ENCODE measurements around the gene SLC22A2.
A peak's percentile ranks its signal among the peaks of the same experiment; 100 is the strongest.
"Not testable (repeated sequence)": the region's sequence is repeated elsewhere in the genome, so short reads cannot be mapped to it uniquely, and the experiment has no call there.

SLC22A2 gene

DNA sequence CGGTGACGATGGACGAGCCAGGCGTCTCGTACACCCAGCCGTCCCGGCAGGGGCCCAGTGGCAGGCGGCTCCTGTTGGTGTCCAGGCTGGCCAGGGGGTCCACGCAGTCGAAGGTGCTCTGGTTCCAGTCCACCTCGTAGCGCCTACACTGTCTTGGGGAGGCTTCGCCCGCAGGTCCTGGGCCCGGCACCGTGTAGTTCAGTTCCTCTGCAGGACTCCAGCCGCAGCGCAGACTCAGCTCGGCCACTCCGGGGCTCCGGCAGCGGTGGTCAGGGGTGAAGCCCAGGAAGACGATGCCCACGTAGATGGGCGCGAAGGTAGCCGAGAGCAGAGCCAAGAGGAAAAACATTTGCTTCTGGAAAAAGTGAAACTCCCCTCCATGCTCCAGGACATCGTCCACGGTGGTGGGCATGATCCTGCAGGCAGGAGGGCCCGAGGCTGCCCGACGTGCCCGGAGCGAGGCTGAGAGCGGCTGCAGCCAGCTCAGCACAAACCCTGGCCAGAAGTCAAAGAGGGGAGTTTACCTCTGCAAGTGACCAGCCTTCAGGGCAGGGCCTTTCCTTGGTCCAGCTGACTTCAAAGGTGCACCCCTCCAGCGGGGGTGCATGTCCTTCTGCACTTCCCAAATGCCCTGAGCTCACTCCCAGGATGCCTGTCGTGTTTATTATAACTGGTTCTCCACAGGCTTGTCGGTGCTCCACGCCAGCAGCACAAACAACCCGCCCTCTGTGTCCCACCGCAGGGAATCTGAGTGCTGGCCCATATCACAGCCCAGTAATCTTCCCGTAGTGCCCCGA is at the start of gene SLC22A2:
TSS of gene SLC22A2 (minus strand) at position 476 of the 797 bp plus-strand sequence. CDS start at position 412, 64 bp downstream.
- no peak for FAIRE-seq

GRCh38 chr6:160305926-160306713 is 47.5 kb upstream of the SLC22A2 start:
- no peak for FAIRE-seq

- FAIRE-seq: no peak
These were observed 45.2 kb upstream of the SLC22A2 start for GRCh38 chr6:160303806-160304205.

- not testable (repeated sequence) for FAIRE-seq
These were observed 43.9 kb upstream of the SLC22A2 start for GRCh38 chr6:160302431-160303082.

- no peak for FAIRE-seq
These were observed 42.7 kb upstream of the SLC22A2 start for GRCh38 chr6:160301339-160301738.

DNA sequence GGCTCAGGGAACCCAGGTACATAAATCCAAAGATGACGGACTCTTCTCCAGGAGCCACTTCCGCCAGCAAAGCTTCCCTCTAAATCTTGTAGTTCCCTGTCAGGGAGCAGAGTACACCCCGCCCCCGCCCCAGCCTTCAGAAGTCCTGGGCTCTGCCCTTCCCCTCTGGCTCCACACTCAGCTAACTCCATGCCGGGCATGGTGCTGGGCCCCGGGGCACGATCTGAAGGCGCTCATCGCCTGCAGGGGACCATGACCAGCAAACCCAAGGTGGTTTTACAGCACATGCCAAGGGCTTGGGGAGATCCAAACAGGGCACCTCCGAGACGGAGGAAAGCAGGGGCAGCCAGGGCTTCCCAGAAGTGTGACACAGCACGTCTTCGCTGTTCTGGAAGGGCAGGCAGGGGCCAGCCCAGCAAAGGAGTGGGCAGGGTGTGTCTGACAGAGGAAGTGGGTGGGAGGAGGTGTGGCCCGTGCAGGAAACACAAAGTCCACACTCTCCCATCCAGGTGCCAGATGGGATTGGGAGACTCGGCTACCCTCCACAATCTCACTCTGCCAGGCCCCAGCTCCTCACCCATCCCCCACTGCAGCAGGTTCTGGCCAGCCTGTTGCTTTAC is 41.6 kb upstream of the SLC22A2 start:
- FAIRE-seq: no peak

DNA sequence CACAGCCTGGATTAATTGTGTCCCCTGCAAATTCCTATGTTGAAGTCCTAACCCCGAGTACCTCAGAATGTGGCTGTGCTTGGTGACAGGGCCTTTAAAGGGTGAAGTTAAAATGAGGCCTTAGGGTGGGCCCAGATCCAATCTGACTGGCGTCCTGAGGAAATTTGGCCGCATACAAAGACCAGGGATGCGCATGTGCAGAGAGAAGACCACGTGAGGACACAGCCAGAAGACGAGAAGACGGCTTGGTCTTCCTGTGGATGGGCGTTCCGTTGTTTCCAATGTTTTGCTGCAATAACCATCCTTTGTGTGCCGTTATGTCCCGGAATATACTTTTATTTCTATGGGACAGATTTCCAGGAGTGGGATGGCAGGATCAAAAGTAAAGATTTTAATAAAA is 40.9 kb upstream of the SLC22A2 start:
- FAIRE-seq: no peak

GRCh38 chr6:160298121-160298520 is 39.5 kb upstream of the SLC22A2 start:
- no peak for FAIRE-seq

- no peak for FAIRE-seq
These were observed 38.7 kb upstream of the SLC22A2 start for GRCh38 chr6:160297310-160297709.

GRCh38 chr6:160293844-160294243 is 35.2 kb upstream of the SLC22A2 start:
- FAIRE-seq: no peak

DNA sequence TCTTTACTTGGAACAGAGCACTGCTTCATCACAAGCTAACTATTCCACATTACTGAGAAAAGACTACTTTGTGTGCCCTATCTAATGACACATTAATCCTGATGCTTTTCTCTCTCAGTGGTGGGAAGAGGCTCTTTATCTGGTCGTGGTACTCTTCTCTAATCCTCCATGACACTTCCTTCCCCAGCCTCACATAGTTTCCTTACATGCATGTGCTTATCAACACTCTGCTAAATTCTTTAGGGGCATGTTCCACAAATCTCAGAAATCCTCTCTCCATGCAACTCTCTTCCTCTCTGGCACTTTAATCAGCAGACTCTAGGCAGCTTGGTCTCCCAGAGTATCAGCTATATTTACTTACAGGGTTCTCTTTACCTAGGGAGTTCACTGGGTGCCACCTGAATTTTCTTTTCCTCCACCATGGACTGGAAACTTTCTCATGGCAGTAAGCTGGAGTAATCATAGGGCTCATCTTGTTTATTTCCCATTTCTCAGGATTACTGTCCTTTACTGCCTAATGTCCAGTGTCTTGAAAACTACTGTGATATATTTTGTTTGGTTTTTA is 27.0 kb upstream of the SLC22A2 start:
- FAIRE-seq: no peak

DNA sequence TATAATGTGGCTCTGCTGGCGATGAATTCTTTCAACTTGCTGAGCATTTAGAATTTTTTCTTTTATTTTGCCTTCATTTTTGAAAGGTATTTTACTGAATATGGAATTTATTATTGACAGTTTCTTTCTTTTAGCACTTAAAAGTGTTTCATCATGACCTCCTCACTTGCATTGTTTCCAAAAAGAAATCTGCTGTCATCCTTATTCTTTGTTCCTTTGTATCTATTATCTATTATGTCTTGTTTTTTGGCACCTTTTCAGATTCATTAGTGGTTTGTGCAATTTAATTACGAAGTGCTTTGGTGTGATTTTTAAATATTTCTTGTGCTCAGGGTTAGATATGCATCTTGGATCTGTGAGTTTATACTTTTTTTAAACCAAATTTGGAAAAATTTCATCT is 26.0 kb upstream of the SLC22A2 start:
- no peak for FAIRE-seq

GRCh38 chr6:160282444-160282843 is 23.8 kb upstream of the SLC22A2 start:
- FAIRE-seq: peak; percentile 62

GRCh38 chr6:160279850-160280249 is 21.2 kb upstream of the SLC22A2 start:
- no peak for FAIRE-seq

DNA sequence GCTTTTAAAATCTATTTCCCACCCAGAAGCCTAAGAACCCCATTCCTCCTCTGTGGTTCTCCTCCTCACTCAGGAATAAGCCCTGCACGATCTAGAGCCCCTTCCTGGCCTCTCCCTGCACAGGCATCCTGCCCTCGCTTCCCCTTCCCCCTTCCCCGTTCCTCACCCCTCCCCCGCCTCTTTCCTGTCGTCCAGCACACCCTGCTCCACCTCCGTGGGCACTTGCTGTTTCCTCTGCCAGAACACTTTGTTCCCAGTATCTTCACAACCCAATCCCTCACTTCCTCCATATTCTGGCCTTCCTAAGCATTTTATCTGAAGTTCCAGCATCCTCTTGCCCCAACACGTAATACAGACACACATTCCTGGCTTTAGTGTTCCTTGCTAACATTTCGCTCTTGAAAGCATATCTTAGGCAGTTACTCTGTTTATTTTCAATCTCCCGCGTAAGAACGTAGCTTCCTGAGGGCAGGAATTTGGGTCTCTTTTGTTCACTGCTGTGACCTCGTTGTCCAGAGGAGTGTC is 20.2 kb upstream of the SLC22A2 start:
- FAIRE-seq: no peak

DNA sequence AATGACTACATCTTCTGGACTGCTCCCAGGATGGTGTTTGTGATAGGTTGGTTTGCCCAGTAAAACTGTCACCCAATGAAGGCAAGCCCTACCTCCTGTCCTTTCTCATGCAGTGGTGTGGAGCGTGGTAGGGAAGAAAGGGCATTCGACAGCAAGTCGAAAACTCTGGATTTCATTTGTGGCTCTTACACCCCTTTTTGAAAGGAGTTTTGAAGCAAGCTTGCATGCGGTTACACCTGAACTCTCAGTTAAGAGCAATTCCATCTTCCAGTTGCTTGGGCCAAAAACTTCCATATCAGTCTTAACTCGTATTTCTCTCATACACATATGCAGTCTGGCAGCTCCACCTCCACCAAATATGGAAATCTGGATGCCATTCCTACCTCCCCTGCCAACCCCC is 19.7 kb upstream of the SLC22A2 start:
- no peak for FAIRE-seq

- FAIRE-seq: no peak
These were observed 18.9 kb upstream of the SLC22A2 start for GRCh38 chr6:160277546-160277945.

DNA sequence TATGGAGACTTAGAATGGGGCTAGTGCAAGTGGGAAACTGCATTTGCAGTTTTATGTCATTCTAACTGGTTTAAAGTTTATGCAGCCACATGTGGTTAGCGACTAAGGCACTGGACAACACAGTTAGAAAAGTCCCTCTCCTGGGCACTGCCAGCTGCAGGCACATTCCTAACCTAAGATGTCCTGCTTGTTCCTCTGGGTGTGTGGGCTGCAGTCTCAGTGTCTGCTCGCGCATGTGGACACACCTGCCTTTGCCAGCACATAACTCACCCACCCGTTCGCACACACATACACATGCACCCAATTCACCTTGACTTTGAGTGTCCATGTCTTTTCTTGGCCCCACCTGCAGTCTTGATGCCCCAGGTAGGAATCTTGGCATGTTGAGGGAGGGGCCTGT is 18.5 kb upstream of the SLC22A2 start:
- FAIRE-seq: no peak

DNA sequence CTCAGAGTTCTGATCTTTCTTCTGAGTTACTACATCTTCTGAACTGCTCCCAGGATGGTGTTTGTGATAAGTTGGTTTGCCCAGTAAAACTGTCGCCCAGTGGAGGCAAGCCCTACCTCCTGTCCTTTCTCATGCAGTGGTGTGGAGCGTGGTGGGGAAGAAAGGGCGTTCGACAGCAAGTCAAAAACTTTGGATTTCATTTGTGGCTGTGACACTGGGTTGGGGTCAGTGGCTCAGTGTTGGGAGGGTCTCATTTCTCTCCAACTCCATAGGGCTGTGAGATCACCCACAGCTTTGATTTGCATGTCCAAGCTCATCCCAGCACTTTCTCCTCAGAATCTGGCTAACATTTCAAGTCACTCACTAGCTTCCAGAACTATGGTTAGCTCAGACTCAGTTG is 17.5 kb upstream of the SLC22A2 start:
- FAIRE-seq: no peak

- FAIRE-seq: no peak
These were observed 16.9 kb upstream of the SLC22A2 start for GRCh38 chr6:160275511-160276003.

DNA sequence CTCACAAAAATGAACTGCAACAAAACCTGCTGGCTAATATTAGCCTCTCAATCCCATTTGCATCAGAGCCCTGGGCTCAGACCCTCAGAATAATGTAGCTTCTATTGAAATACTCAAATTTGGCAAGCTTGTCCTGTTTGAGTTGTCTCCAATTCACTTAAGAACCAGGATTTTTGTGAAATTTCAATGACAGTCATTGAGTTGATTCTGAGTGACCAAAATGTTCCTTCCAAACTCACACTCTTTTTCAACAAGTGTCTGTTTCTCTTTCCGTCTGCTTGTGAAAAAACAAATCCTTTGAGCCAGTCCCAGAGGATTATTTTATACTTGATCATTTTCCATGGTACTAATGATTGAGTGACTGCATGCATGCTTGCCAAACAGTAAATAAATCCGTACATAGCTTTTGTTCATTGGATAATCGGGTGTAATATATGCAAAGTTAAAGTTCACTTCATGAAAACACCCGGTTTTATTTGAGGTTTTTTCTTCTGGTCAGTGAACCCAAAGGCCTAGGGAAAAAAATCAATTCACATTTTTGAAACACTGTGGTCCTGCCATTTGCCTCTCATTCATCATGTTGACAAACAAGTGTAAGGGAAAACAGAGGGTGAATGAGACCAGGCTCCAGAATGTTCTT is 16.4 kb upstream of the SLC22A2 start:
- FAIRE-seq: no peak

GRCh38 chr6:160273750-160274149 is 15.1 kb upstream of the SLC22A2 start:
- no peak for FAIRE-seq
